HUES64 (cell line): ENCODE data around the gene TUBB4A.

Experiments
- H3K27ac ChIP-seq: 2 replicates; pipeline ENCODE4 v1.7.0; 2013; ENCODE audit warnings: low read depth, low read length, inconsistent platforms
- H3K27me3 ChIP-seq: 2 replicates; pipeline ENCODE4 v1.6.1; 2013; ENCODE audit warnings: mild to moderate bottlenecking, low read length; ENCODE audit not compliant: insufficient read depth
- H3K36me3 ChIP-seq: 2 replicates; pipeline ENCODE4 v1.6.1; 2013; ENCODE audit warnings: mild to moderate bottlenecking, low read length; ENCODE audit not compliant: insufficient read depth
- H3K4me1 ChIP-seq: 2 replicates; pipeline ENCODE4 v1.6.1; 2013; ENCODE audit warnings: mild to moderate bottlenecking, low read length, moderate library complexity; ENCODE audit not compliant: insufficient read depth
- H3K4me3 ChIP-seq: 2 replicates; pipeline ENCODE4 v1.5.1; 2013; ENCODE audit warnings: mild to moderate bottlenecking, low read length, moderate library complexity
- H3K9ac ChIP-seq: 2 replicates; pipeline ENCODE4 v1.6.1; 2013; ENCODE audit warnings: mild to moderate bottlenecking, low read depth, low read length
- H3K9me3 ChIP-seq: 2 replicates; pipeline ENCODE4 v1.6.1; 2013; ENCODE audit warnings: low read depth, low read length; ENCODE audit not compliant: insufficient read depth
- whole genome bisulfite sequencing: fragments of 150-250, 120-280 bp; methylation state at CpG from one replicate; pipeline ENCODE4 v1.1.7; 2013; ENCODE audit warnings: missing lambda C conversion rate; 5-methylcytosine and 5-hydroxymethylcytosine counted together

The TUBB4A gene

DNA sequence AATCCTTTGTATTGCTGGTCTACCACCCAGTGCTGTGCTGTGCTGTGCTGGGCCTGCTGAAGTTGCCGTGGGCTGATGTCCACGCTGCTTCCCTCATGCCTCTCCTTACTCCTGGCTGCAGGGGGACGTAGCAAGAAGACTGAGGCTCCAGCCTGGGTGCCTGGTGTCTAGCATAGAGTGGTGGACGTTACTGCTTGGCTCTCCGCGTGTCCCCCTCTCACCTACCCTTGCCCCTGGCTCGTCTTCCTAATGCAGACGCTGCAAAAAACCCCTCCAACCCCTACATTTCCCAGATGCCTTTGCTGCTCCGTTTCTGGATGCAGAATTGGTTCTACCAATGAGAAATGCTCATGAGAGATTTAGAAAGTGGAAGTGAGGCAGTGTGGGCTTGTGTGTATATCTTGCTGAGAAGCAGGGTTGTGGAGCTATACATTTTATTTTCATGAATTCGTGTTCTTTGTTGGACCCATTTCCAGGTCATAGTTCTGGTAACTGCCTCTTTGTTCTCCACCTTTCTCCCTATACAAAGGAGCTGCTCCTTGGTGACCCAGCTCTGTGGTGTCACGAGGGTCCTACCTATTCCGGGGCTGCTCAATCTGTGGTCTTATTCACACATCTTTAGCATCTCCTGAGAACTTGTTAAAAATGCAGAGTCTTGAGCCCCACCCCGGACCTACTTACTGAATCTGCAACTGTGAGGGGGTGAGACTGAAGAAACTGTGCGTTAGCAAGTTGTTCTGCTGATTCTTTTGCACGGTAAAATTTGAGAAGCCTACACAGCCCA is 12.6 kb downstream of the TUBB4A start:
- Histone ChIP-seq H3K36me3 (no peaks in the 10 kb centered on the region), H3K27ac (no peak overlapping the region), H3K4me3 (no peak overlapping the region), H3K4me1 (no peaks in the 10 kb centered on the region), H3K9me3 (no peaks in the 10 kb centered on the region), H3K9ac (no peak overlapping the region), H3K27me3 (no peaks in the 10 kb centered on the region)
- 67% methylated on average over 15 of the region's 15 CpGs for WGBS

DNA sequence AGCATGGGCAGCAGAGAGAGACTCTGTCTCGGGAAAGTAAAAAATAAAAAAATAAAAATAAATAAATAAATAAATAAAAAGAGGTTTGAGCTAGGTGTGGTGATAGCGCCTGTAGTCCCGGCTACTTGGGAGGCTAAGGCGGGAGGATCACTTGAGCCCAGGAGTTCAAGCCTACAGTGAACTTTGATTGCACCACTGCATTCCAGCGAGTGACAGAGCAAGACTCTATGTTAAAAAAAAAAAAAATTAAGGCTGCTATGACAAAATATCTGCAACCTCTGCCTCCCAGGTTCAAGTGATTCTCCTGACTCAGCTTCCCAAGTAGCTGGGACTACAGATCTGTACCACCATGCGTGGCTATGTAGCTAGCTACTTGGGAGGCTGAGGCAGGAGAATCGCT is 17.3 kb downstream of the TUBB4A start:
- H3K27me3 ChIP-seq = no peaks in the 10 kb centered on the region
- no peak overlapping the region for H3K27ac ChIP-seq
- 91% methylated on average over 6 of the region's 7 CpGs for whole genome bisulfite sequencing
- no peaks in the 10 kb centered on the region for H3K9me3 ChIP-seq
- no peak overlapping the region for H3K9ac ChIP-seq
- H3K4me3 ChIP-seq = no peak overlapping the region
- H3K4me1 ChIP-seq = no peaks in the 10 kb centered on the region
- H3K36me3 ChIP-seq = no peaks in the 10 kb centered on the region

DNA sequence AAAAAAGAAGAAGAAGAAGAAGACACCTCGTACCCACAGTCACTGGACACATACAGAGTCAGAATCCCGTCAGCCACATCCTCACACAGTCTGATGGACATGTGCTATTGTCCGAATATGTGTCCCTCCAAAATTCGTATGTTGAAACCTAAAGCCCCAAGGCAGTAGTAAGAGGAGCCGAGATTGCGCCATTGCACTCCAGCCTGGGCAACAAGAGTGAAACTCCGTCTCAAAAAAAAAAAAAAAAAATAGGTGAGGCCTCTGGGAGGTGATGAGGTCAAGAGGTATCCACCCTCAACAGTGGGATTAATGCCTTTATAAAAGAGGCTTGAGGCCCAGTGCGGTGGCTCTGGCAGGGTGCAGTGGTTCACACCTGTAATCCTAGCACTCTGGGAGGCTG is 17.9 kb downstream of the TUBB4A start:
- Histone ChIP-seq H3K36me3 (no peaks in the 10 kb centered on the region), H3K27ac (no peak overlapping the region), H3K27me3 (no peaks in the 10 kb centered on the region), H3K4me3 (no peak overlapping the region), H3K9me3 (no peaks in the 10 kb centered on the region), H3K4me1 (no peaks in the 10 kb centered on the region), H3K9ac (no peak overlapping the region)
- WGBS = 94% methylated on average over 8 of the region's 8 CpGs

DNA sequence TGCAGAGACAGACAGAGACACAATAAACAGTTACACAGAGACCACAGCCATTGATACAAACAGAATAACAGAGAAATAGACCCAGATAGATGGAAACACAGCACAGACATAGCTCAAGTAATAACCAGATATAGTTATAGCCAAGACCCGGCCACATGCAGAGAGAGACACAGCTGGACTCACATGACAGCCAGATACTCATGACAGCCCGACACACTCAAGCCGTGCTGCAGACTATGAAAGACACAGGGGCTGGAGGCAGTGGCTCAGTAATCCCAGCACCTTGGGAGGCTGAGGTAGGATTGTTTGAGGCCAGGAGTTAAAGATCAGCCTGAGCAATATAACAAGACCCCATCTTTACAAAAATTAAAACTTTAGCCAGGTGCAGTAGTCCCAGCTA is 18.9 kb downstream of the TUBB4A start:
- Histone ChIP-seq H3K4me3 (no peak overlapping the region), H3K27me3 (no peaks in the 10 kb centered on the region), H3K4me1 (no peaks in the 10 kb centered on the region), H3K9me3 (no peaks in the 10 kb centered on the region), H3K27ac (no peak overlapping the region), H3K9ac (no peak overlapping the region), H3K36me3 (no peaks in the 10 kb centered on the region)
- 86% methylated on average over 3 of the region's 3 CpGs for WGBS

DNA sequence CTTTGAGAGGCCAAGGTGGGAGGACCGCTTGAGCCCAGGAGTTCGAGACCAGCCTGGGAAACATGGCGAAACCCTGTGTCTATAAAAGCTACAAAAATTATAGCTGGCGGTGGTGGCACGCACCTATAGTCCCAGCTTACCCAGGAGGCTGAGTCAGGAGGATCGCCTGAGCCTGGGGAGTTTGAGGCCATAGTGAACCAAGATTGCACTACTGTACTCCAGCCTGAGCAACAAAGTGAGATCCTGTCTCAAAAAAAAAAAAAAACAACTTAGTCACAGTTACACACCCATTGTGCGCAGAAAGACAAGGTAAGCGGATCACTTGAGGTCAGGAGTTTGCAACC is 19.8 kb downstream of the TUBB4A start:
- no peaks in the 10 kb centered on the region for H3K9me3 ChIP-seq
- 95% methylated on average over 8 of the region's 8 CpGs for WGBS

DNA sequence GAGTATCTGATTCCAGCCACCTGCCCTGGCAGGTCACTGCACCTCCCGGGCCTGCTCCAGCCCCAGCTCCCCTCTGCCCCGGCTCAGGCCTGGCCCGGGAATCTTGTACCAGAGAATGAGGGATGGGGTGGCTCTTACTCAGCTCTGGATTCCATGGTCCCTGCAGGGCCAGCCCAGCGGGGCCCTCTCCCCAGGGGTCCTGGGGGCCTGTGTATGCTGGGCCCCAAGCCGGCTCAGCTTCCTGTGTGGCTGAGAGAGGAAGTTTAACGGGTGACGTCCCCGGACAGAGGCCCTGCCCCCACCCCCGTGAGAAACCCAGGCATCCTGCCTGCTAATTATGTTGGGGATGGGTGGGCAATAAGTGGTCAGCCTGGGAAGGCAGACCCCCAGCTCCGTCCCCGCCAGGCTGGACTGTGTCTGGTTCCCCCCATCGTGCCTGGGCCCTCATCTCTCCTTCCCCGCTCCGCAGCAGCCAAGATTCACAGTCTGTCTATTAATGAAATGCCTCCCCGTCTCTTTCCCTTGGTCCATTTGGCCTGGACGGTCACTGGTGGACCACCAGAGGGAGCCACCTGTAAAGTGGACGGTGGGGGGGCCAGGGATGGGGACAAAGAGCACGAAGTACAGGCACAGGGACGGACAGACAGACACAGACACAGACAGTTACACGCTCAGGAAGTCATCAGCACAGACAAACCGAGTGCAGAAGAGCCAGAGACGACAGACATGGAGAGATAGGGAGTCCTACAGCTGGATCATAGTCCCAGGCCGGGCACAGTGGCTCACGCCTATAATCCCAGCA is 20.4 kb downstream of the TUBB4A start, which contains the start of gene DENND1C:
DENND1C (minus strand) TSS at position 247 of the 802 bp plus-strand sequence; CDS start at position 155, 92 bp downstream.
- no peaks in the 10 kb centered on the region for H3K36me3 ChIP-seq
- 61% methylated on average over 24 of the region's 24 CpGs for WGBS
- no peak within 1 kb of the TSS for H3K9ac ChIP-seq
- no peaks in the 10 kb centered on the region for H3K9me3 ChIP-seq
- H3K27me3 ChIP-seq = peaks cover 5% of the 10 kb centered on the region; the same call in 1 of the 2 replicates
- H3K27ac ChIP-seq = no peak within 1 kb of the TSS
- no peaks in the 10 kb centered on the region for H3K4me1 ChIP-seq
- H3K4me3 ChIP-seq = no peak within 1 kb of the TSS

More for the DNA sequence above, 19.8 kb downstream of the TUBB4A start:
- Histone ChIP-seq H3K27ac (no peak overlapping the region), H3K36me3 (no peaks in the 10 kb centered on the region), H3K4me3 (no peak overlapping the region), H3K27me3 (no peaks in the 10 kb centered on the region), H3K9ac (no peak overlapping the region), H3K4me1 (no peaks in the 10 kb centered on the region)

DNA sequence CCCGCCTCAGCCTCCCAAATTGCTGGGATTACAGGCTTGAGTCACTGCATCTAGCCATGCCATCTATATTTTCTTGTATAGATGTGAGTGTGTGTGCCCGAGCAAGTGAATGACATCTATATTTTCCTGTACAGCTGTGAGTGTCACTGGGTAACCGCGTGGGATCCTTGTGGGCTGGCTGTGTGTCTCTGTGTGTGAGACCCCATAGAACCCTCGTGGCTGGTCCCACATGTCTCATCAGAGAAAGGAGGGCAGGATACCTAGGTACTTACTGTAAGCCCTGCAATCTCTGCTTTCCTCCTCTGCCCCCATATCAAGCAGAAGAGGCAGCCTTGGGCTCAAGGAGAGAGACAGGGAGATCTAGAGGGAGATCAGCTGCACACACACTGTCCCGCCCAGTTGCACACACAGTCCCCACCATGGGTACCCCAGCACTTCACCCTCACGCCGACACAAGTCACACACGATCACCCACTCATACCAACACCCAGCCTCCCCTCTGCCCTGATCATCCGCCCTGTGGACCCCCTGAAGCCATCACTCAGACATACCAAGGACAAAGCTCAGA is 21.2 kb downstream of the TUBB4A start:
- WGBS = 88% methylated on average over 10 of the region's 10 CpGs
- Histone ChIP-seq H3K9me3 (no peaks in the 10 kb centered on the region), H3K27me3 (peaks cover 6% of the 10 kb centered on the region; the same call in 1 of the 2 replicates), H3K27ac (no peak overlapping the region), H3K9ac (no peak overlapping the region), H3K36me3 (no peaks in the 10 kb centered on the region), H3K4me3 (no peak overlapping the region), H3K4me1 (no peaks in the 10 kb centered on the region)

DNA sequence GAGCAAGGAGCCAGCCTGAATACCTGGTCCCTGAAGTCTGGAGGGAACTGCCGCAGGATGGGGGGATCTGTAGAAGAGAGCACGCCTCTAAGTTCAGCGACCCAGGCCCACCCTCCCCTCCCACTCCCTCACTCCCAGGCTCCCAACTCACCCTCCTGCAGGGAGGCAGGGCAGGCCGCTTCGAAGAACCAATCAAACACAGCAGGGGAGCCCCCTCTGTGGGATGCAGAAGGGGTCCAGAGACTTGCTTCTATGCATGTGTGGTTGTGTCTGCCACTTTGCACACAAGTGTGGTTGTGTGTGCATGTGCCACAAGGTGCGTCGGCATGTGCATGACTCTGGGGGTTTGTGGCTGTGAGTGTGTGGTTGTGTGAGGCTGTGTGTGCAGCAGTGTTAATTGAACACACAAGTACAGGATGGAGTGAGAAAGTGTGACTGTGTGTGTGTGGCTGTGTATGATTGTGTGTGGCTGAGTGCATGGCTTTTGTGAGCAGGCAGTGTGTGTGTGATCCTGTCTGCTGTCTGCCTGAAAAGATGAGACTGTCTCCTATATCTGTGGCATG is 22.2 kb downstream of the TUBB4A start:
- H3K9ac ChIP-seq = no peak overlapping the region
- H3K9me3 ChIP-seq = no peaks in the 10 kb centered on the region
- no peak overlapping the region for H3K4me3 ChIP-seq
- peaks cover 16% of the 10 kb centered on the region for H3K27me3 ChIP-seq
- no peak overlapping the region for H3K27ac ChIP-seq
- WGBS = 56% methylated on average over 7 of the region's 7 CpGs
- H3K4me1 ChIP-seq = no peaks in the 10 kb centered on the region
- H3K36me3 ChIP-seq = no peaks in the 10 kb centered on the region

DNA sequence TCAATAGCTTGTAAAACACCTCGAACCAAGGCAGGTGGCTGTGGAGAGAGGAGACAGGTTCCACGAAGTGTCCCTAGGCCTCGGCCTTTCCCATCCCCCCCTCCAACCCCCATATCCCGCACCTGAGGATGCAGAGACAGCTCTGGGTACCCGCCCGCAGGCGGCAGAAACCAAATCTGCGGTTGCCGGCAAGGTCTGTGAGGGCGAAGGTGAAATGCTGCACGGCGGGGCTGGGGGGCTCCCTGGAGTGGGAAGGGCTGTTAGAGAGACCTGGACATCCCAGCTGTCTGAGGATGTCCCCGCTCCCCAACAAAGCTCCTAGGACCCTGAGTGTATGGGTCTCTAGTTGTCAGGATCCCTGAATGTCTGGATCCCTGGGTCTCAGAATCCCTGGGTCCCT is 23.3 kb downstream of the TUBB4A start:
- no peaks in the 10 kb centered on the region for H3K36me3 ChIP-seq
- no peak overlapping the region; the same call in 1 of the 2 replicates for H3K9ac ChIP-seq
- no peak overlapping the region for H3K27ac ChIP-seq
- peaks cover 26% of the 10 kb centered on the region for H3K27me3 ChIP-seq
- 92% methylated on average over 12 of the region's 13 CpGs for WGBS
- no peaks in the 10 kb centered on the region for H3K9me3 ChIP-seq
- H3K4me1 ChIP-seq = no peaks in the 10 kb centered on the region
- H3K4me3 ChIP-seq = no peak overlapping the region

DNA sequence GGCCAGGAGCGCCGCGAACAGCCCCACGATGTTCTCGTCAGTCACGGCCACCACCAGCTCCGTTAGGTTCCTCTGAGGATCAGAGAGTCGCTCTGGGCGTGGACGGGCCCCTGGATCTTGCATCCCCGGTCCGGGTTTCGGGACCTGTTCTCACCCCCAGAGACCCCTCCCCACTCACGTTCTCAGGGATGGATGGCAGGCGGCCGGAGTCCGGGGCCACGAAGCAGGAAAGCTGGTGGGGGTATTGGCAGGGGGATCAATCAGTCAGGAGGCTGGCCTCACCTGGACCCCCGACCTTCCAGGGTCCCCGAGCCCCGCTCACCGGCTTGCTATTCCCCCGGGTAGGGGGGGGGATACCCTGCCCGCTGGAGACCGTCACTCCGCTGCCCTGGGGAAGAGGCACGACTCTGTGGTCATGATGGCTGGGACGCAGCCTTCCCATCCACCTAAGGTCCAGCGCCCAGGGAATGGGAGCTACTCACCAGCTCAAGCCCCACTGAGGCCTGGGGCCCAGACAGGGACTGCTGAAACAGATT is 25.1 kb downstream of the TUBB4A start:
- H3K36me3 ChIP-seq = no peaks in the 10 kb centered on the region
- H3K9ac ChIP-seq = no peak overlapping the region
- no peak overlapping the region for H3K27ac ChIP-seq
- peak overlapping the region; percentile 59 for H3K4me3 ChIP-seq
- H3K9me3 ChIP-seq = no peaks in the 10 kb centered on the region
- WGBS = 23% methylated on average over 28 of the region's 29 CpGs
- H3K27me3 ChIP-seq = peaks cover 26% of the 10 kb centered on the region
- no peaks in the 10 kb centered on the region for H3K4me1 ChIP-seq
